Stimulated activated CD4-positive, alpha-beta T cell treated with anti-CD3 and anti-CD28 coated beads, Interleukin-15, amount 100 ng/mL, for 48 hours (primary cell): ENCODE results near the gene FIS1.
"Not testable (repeated sequence)": the region's sequence is repeated elsewhere in the genome, so short reads cannot be mapped to it uniquely, and the experiment has no call there.

Experiments used
- DNase-seq, 2 donors: peaks; one replicate each; pipeline ENCODE4 v3.0.0-alpha.2; 2020; ENCODE audit warnings: low read depth in 2 of 2

Gene FIS1

DNA sequence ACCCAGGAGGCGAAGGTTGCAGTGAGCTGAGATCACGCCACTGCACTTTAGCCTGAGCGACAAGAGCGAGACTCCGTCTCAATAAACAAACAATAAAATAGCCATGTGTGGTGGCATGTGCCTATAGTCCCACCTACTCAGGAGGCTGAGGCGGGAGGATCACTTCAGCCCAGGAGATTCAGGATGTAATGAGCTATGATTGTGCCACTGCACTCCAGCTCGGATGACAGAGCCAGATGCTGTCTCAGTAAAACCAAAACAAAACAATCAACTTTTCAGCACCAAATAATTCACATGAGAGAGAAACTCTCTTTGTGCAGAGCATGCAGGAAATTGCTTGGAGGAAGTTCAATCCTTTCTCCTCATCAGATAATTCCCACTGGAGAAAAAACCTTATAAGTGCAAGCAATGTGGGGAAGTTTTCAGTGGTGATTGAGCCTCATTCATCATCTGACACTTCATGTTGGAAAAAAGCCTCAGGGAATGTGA is 13.4 kb upstream of the FIS1 start:
- DNase-seq, result no peak

DNA sequence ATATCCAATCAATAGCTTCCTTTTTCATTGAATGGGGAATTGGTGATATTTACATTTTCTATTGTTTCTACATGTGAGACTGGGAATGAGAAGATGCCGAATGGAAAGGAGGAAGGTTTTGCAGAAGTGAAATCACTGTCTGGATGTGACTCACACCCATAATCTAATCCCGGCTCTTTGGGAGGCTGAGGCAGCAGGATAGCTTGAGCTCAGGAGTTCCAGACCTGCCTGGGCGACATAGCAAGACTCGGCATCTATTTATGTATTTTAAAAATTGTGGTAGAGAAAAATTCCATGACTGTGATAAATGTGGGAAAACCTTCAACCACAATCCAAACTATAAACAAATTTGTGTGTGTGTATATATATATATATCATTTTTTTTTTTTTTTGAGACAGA is 10.9 kb upstream of the FIS1 start:
- no peak for DNase-seq

DNA sequence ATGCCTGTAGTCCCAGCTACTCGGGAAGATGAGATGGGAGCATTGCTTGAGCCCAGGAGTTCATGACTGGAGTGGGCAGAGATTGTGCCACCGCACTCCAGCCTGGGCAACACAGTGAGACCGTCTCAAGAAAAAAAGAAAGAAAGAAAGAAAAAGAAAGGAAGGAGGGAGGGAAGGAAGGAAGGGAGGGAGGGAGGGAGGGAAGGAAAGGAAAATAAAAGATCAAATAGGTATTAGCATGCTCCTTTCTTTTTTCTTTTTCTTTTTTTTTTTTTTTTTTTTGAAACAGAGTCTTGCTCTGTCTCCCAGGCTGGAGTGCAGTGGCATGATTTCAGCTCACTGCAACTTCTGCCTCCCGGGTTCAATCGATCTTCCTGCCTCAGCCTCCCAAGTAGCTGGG is 8.3 kb upstream of the FIS1 start:
- DNase-seq, result not testable (repeated sequence)

DNA sequence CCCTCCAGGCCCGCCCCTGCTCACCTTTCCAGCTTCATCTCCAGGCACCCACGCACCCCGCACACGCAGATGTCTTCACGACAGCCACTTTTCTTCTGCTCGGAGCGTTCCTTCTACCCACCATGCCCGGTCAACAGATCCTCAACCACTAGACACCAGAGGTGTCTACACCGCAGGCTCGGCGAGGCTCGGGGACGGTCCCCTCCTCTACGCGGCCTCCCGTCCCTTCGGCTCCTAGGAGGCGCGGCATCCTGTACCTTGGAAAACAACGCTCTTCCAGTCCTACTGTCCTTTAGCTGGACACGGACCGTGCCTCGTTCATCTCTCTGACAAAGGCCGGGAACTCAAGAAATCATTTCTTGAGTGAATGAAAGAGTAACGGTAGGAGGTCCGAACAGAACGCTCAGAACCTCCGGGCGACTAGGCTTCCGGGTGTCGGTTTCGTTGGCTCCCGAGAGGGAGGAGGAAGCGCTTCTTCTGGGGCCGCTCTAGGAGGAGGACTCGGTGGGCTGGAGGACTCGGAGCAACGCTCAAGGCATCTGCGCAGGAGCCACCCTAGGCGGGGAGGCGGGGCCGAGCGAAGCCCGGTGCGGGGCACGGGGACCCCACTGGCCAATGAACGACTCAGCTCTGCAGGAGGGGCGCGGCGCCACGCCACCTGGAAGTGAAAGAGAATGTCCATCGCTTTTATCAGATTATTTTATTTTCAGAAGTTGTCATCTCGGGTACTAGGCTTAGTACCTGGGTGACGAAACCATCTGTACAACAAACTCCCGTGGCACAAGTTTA is 7.2 kb upstream of the FIS1 start:
- DNase-seq, result peak; percentile 98 to 99

DNA sequence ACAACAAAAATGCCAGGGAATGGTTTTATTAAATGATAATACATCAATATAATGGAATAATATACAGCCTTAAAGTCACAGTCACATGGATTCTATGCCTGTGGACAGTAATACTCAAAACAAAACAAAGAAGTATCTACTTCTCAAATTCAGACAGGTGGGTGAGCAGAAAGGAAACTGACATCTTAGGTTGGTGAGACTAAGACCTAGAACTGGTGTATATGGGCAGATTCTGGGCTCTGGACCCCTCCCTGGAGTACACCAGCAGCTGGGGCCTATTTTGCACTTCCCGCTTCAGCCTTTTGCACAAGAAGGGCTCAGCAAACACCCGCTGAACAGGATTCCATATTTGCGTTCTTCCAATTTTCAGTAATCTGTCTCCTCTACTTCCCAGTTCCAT is 5.4 kb upstream of the FIS1 start:
- DNase-seq, result no peak

DNA sequence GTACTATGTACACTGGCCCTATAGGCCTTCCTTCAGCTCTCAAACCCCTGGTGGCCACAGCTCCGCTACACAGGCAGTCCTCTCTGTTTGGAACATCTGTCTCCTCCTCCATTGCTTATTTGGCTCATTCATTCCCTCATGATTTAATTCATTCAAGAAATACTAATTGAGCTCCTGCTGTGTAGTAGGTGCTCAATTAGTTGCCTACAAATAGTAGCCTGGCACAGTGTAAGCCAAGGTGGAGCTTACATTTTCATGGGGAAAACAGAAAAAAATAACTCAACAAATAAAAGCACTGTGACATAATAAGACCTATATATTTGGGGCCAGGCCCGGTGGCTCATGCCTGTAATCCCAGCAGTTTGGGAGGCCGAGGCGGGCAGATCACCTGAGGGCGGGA is 3.4 kb upstream of the FIS1 start:
- DNase-seq, result no peak

DNA sequence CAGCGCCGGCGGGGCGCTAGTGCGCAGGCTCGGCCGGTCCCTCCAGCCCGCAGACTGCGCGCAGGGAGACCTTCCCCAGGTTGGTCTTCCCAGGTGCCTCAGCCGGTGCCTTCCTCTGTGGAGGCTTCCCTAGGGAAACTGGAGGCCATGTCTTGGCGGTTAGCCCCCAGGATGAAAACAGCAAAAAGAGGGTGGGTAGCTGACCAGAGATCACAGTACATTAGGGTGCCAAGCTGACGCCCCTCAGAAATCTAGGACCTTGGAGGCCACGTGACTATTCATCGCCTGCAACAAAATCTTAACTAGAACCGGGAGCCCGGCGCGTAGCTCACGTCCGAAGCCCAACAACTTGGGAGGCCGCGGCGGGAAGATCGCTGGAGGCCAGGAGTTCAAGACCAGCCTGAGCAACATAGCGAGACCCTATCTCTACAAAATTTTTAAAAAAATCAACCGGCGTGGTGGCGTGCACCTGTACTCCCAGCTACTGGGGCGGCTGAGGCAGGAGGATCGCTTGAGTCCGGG is 327 bp upstream of the FIS1 start:
- no peak for DNase-seq

DNA sequence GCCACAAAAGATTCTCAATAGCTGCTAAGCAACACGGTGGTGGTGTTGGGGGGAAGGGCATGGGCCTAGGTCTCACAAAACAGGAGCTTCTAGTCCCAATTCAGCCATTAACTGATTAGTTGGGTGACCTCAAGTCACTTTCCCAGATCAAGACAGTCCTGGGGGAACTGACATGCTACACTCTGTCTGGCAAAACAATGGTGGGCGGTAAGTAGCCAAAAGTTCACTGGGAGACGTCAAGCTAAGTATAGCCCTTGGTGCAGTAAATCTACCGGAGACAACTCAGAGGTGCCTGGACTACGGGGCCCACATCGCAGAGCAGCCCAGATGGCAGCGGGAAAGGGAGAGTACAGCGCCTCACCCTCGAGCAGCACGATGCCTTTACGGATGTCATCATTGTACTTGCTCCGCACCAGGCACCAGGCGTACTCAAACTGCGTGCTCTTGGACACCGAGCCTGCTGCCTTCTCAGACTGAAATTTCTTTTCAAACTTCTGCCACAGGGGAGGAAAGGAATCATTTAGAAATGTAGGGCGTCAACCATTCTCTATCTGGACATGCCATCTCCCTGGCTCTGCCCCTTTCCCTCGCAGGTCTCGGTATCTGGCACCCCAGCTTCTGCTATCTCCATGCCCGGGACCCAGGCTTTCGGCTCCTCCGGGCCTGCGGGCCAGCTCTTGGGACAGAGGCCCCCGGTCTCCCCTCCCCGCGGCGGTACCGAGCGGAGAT is 1.1 kb downstream of the FIS1 start:
- DNase-seq, result no peak

DNA sequence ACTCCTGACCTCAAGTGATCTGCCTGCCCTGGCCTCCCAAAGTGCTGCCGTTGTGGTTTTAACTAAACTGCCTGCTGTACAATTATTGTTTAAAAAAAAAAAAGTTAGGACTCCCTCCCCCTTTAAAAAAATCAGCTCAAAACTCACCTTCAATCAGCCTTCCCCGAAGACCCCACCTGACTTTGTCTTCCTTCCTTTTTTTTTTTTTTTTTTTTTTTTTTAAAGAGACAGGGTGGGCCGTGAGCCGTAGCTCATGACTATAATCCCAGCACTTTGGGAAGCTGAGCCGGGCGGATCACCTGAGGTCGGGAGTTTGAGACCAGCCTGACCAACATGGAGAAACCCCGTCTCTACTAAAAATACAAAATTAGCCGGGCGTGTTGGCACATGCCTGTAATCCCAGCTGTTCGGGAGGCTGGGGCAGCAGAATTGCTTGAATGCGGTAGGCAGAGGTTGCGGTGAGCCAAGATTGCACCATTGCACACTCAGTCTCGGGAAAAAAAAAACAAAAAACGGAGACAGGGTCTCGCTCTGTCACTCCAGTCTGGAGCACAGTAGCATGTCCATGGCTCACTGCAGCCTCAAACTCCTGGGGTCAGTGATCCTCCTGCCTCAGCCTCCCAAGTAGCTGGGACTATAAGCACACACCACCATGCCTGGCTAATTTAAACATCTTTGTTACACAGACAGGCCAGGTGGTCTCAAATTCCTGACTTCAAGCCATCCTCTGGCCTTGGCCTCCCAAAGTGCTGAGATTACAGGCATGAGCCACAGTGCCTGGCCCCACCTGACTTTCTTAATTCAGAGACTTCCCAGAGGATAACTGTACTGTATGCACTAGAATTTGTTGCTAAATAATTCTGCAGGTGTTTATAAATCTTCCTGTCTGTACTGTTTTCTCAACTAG is 3.2 kb downstream of the FIS1 start:
- no peak for DNase-seq

DNA sequence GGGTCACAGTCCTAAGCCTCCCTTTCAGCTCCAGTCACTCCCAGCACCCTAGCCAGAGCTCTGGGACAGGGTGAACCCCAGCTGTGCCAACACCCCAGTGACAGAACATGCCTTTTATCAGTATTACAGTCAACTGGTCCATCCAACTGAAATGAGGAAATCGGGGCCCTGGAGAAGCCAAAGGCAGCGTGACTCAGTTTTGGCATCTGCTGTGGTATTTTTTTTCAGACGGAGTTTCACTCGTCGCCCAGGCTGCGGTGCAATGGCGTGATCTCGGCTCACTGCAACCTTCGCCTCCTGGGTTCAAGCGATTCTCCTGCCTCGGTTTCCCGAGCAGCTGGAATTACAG is 3.9 kb downstream of the FIS1 start:
- DNase-seq, result no peak

DNA sequence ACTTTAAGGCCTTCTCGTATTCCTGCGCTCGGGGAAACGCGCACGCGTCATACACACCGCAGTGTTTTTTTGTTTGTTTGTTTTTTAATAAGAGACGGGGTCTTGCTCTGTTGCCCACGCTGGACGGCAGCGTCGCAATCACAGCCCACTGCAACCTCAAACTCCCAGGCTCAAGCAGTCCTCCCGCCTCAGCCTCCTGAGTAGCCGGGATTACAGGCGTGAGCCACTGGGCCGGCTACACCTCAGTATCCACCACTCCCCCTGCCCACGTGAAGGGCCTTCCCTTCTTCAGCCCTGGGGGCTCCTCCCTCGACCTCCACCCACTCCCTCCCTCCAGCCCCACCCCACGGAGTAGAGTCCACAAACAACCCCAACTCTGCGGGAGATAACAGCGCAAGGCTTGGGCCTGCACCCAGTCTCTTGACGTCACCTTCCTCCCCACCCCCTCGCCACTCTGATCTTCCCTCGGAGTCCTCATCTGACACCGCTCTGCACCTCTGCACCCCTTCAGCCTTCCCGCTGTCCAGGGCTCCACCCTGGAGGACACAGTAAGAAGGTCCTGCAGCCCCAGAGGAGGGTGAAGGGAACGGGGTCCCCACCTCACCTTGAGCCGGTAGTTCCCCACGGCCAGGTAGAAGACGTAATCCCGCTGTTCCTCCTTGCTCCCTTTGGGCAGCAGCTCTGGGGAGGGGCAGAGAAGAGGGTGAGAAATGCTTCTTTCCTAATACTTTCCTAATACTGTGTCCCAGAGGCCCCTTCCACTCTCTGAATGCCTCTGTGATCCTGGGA is 4.5 kb downstream of the FIS1 start:
- DNase-seq, result no peak

DNA sequence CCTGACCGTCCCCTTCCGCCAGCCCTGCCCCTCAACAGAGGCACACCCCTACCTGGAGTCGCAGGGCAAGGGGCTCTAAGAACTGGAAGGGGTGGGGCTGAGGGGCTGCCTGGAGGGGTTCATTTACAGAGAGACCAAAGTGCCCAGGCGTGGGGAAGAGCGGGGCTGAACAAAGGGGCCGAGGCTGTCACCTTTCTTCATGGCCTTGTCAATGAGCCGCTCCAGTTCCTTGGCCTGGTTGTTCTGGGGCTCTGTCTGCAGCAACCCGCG is 5.0 kb downstream of the FIS1 start:
- no peak for DNase-seq

DNA sequence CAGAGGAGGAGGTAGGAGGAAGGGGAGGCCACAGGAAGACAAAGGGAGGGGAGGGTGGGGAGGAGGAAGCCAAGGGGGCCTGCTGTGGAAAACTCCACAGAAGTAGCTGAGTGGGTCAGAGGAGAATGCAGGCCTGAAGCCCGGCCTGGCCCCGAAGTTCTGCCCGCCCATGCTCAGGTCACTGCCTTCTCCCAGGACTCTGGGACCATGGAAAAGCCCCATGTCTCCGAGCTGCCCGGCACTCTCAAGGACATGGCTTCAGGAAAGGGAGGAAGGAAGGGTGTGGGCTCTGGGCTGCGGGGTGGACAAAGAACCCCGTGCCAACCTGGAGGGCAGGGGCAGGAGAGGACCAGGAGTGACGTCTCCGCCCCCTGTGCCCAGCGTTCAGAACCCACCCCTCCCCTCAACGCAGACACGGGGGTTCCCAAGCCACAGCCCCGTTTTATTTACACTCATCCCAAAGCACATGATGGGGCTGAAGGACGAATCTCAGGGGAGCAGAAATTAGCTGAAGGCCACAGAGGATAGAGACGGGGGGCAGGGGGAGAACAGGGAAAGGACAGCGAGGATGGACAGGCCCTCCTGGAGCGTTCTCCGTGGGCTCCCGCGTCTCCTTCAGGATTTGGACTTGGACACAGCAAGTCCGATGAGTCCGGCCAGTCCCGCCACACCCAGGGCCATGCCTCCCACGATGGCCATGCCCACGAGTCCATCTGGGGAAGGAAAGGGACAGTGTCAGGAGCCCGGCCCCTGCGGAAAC is 5.5 kb downstream of the FIS1 start:
- no peak for DNase-seq

DNA sequence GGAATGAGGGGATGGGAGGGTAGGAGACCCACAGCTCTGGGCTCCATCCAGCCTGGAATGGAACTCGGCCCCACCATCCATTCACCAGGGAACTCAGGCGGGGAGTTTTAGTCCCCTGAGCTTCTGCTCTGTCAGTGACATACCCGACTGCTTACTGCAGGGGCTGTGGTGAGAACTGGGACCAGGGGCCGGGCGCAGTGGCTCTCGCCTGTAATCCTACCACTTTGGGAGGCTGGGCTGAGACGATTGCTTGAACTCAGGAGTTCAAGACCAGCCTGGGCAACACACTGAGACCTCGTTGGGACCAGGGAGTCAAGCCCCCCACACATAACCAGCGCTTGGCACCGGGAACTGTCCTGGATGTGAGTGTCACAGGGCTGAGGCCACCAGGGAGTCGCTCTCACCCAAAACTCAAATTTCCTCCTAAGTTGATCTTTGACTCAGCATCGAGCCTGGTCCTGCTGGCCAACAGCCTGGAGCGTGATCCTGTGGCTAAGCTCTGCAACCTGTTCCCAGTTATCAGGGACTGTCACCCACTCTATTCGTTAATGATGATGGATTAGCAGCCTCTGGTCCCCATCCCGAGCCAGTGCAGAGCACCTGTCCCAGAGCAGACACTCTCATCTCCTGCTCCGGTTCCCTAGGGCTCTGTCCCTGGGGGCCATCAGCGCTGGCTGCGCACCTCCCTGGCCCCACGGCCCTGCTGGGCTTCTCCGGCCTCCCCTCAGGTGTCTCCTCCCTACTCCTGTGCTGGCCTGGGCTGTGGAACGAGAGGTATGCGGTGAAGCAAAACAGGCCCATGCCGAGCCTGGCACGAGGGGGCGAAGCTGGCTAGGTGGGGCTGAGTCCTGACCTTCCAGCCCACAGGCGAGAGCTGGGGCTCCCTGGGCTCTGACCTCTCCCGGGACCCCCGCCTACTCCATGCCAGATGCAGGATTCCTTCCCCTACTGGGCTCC is 6.4 kb downstream of the FIS1 start:
- DNase-seq, result no peak

DNA sequence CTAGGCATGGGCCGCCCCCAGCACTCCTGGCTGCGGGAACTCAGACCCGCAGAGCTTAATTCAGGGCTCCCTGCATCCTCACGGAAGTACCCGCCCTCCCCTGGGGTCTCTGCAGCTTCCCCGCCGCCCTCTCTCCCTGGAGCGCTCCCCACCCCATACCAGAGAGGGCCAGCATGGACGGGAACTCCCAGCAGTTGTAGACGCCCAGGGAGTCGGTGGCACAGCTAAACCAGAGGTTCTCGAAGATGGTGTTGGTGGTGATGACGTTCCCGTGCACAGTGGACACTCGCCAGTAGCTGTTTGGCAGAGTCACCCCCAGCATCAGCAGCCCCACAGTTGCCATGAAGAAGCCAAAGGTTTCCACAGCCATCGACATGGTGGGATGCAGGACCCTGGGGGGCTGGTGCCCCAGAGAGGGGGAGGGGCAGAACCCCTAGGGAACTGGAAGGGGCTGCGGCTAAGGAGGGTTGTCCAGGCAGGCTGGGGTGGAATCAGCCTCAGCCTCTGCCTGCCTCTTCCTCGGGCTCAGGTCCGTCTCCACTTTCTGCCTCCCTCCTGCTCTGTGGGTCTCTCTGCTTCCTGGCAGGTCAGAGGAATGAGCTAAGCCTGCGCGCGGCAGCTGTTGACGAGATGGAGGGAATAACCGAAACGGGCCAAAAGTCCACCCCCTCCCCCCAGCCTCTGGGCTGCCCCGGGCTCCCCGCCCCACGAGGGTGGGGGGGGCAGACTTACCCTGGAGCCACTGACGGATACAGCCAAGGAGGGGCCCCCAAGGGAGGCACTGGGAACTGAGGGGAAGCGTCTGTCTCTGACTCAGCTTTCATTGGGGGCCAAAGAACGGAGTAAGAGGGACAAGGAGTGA is 7.4 kb downstream of the FIS1 start, which contains the start of gene CLDN15:
Gene CLDN15, minus strand, starts transcription at position 597 of the 862 bp plus-strand sequence. Its CDS starts 221 bp downstream, at position 376.
- no peak for DNase-seq

DNA sequence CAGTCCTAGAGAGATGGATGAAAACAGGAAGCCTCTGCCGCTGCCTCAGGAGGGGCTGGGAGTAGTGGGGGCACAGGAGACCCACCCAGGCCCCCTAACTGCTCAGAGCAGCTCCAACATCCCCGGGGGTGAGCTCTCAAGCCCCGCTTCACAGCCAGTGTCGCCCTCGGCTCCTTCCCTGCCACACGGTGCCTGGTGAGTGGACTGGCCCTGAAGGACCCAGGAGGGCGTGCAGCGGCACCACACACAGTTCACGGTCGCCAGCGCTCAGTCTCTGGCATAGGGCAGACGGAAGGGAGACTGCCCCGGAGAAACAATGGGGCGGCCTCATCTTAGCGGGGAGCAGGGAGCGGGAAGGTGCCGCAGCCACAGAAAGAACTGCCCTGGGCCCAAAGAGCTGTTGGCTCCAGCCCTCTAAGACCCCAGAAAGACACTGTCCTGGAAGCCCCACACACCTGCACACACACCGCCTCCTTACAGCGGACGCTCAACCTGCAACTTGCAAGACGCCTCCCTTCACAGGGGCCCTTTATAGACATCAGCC is 8.5 kb downstream of the FIS1 start:
- no peak for DNase-seq

DNA sequence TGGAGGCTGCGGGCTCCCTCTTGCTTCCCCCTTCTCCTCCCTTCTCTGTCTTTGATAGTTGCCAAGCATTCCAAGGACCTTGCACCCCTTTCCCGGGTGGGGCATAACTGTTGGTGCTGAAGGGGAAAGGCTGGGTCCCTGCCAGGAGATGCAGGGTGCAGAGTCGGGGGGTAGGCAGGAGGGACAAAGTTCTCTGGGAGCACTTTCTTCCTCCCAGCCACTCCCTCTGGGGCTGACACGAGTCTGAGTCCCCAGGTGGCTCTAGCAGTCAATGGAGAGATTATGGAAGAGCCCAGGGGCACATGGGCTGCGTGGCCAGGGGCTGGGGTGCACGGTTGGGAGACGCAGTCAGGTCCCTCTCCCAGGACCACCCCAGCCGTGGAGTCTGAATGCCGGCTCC is 9.4 kb downstream of the FIS1 start:
- no peak for DNase-seq

DNA sequence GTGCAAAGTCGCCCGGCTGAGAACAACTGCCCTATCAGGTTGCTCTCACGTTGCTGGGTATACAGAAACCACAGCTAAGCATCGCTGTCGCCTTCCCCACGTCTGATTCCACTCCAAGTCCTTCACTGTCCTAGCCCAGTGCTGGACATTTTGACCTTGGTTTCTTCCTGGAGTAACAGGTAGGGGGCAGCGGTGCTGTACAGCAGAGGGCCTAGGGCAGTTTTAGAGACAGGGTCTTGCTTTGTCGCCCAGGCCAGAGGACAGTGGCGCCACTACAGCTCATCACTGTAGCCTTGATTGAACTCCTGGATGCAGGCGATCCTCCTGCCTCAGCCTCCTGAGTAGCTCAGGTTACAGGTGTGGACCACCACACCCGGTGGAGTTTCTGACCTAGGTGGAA is 9.8 kb downstream of the FIS1 start:
- no peak for DNase-seq
